Activated CD4-positive, CD25-positive, alpha-beta regulatory T cell treated with anti-CD3 and anti-CD28 coated beads, Interleukin-2, amount 50 U/mL, for 24 hours (primary cell): ENCODE measurements around the gene FOXO1.

Experiments used
- ATAC-seq, 2 donors: fragments of 150-1000 bp; cut with Tn5 transposase; one replicate each; pipeline ENCODE4 v1.10.0; 2021; ENCODE audit warnings: mild to moderate bottlenecking in 1 of 2, moderate library complexity in 1 of 2

Gene FOXO1

GRCh38 chr13:40665126-40666044 is 1.1 kb downstream of the FOXO1 start:
- peak in 1 of 2 donors; percentile 1 for ATAC-seq

GRCh38 chr13:40664350-40665125 is 1.9 kb downstream of the FOXO1 start:
- peak; percentile 7 to 14 for ATAC-seq

GRCh38 chr13:40664100-40664349 is 2.4 kb downstream of the FOXO1 start:
- ATAC-seq: peak; percentile 21 to 26

GRCh38 chr13:40662866-40663265 is 3.6 kb downstream of the FOXO1 start:
- ATAC-seq: peak; percentile 38 to 52

- ATAC-seq: no peak
Observed at GRCh38 chr13:40661875-40662665, 4.4 kb downstream of the FOXO1 start.

- no peak for ATAC-seq
Observed at GRCh38 chr13:40660692-40661091, 5.7 kb downstream of the FOXO1 start.

- ATAC-seq: no peak
Observed at GRCh38 chr13:40660141-40660664, 6.2 kb downstream of the FOXO1 start.

- no peak for ATAC-seq
Observed at GRCh38 chr13:40657951-40658350, 8.5 kb downstream of the FOXO1 start.

GRCh38 chr13:40657307-40657706 is 9.1 kb downstream of the FOXO1 start:
- ATAC-seq: no peak

- ATAC-seq: no peak
Observed at GRCh38 chr13:40656358-40656757, 10.1 kb downstream of the FOXO1 start.

- peak; percentile 88 to 92 for ATAC-seq
Observed at GRCh38 chr13:40653527-40654318, 12.7 kb downstream of the FOXO1 start.

GRCh38 chr13:40652588-40652940 is 13.9 kb downstream of the FOXO1 start:
- ATAC-seq: no peak

GRCh38 chr13:40651866-40652587 is 14.4 kb downstream of the FOXO1 start:
- ATAC-seq: no peak

- ATAC-seq: peak in 1 of 2 donors; percentile 4
Observed at GRCh38 chr13:40648841-40649240, 17.6 kb downstream of the FOXO1 start.

GRCh38 chr13:40648040-40648439 is 18.4 kb downstream of the FOXO1 start:
- no peak for ATAC-seq

GRCh38 chr13:40644838-40645604 is 21.4 kb downstream of the FOXO1 start:
- ATAC-seq: peak; percentile 68 to 71

- ATAC-seq: peak; percentile 52 to 53
Observed at GRCh38 chr13:40640845-40641458, 25.5 kb downstream of the FOXO1 start.

GRCh38 chr13:40640202-40640601 is 26.2 kb downstream of the FOXO1 start:
- ATAC-seq: peak; percentile 37 to 42

GRCh38 chr13:40639221-40639681 is 27.2 kb downstream of the FOXO1 start:
- no peak for ATAC-seq

- ATAC-seq: no peak
Observed at GRCh38 chr13:40637643-40638042, 28.8 kb downstream of the FOXO1 start.
